Esophagus squamous epithelium (tissue), 4 donors: ENCODE results near the gene SLC29A2.

Source experiments
- POLR2A ChIP-seq, 4 donors: fragments of 450-650 bp; IDR thresholded peaks; one replicate each; pipeline ENCODE4 v1.6.1; 2017; ENCODE audit warnings: antibody characterized with exemption in 4 of 4, mild to moderate bottlenecking in 4 of 4, moderate library complexity in 3 of 4
- TF ChIP-seq, protein P1 (sequence below), 6 experiments: fragments of 450-650 bp in 4 of 6; fragments of 200-600 bp in 2 of 6; sonication (generic) in 2 of 6; IDR thresholded peaks; one replicate each; pipeline ENCODE4 v1.5.1; 2016 to 2019; ENCODE audit warnings: antibody characterized with exemption in 6 of 6, mild to moderate bottlenecking in 4 of 6, moderate library complexity in 4 of 6

- TF ChIP-seq, protein P1, sequence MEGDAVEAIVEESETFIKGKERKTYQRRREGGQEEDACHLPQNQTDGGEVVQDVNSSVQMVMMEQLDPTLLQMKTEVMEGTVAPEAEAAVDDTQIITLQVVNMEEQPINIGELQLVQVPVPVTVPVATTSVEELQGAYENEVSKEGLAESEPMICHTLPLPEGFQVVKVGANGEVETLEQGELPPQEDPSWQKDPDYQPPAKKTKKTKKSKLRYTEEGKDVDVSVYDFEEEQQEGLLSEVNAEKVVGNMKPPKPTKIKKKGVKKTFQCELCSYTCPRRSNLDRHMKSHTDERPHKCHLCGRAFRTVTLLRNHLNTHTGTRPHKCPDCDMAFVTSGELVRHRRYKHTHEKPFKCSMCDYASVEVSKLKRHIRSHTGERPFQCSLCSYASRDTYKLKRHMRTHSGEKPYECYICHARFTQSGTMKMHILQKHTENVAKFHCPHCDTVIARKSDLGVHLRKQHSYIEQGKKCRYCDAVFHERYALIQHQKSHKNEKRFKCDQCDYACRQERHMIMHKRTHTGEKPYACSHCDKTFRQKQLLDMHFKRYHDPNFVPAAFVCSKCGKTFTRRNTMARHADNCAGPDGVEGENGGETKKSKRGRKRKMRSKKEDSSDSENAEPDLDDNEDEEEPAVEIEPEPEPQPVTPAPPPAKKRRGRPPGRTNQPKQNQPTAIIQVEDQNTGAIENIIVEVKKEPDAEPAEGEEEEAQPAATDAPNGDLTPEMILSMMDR (IDR thresholded peaks at IDR 0.05) = no peak
- TF ChIP-seq POLR2A (IDR thresholded peaks at IDR 0.05) = no peak
Observed at GRCh38 chr11:66325263-66325671, 46.3 kb downstream of the SLC29A2 start.
